BE2C (cell line): ENCODE data around the gene TFDP3. TPM values are rescaled to one million over a fixed set of nuclear protein-coding genes. Genes with fewer than 3 reads are reported as not detected.

ENCODE experiments used
- DNase-seq: peaks from one replicate; pipeline ENCODE4 v3.0.0-alpha.2; 2020
- H3K27me3 ChIP-seq: fragments of 250-450 bp; sonication (Bioruptor Pico); 2 replicates; pipeline ENCODE4 v1.5.1; 2020; ENCODE audit warnings: mild to moderate bottlenecking
- H3K36me3 ChIP-seq: fragments of 250-450 bp; sonication (Bioruptor Pico); 2 replicates; pipeline ENCODE4 v1.5.1; 2020; ENCODE audit warnings: mild to moderate bottlenecking
- H3K4me1 ChIP-seq: fragments of 250-450 bp; sonication (Bioruptor Pico); 2 replicates; pipeline ENCODE4 v1.5.1; 2020
- H3K4me3 ChIP-seq: 2 replicates; pipeline ENCODE4 v1.5.1; 2011; ENCODE audit warnings: low read depth, low read length
- H3K9me3 ChIP-seq: fragments of 250-450 bp; sonication (Bioruptor Pico); 2 replicates; pipeline ENCODE4 v1.5.1; 2020
- CTCF ChIP-seq: IDR thresholded peaks from 2 replicates; pipeline ENCODE4 v1.5.1; 2012; ENCODE audit warnings: mild to moderate bottlenecking, low read depth, low read length
- polyA plus RNA-seq: library from polyadenylated mRNA; unstranded; fragments of >200 nt; gene quantifications from one replicate; pipeline ENCODE4 v1.2.1, GENCODE V29; 2012; ENCODE audit warnings: low read depth, missing spikeins; ENCODE audit not compliant: insufficient read length, insufficient read depth

TFDP3 gene
- not detected for polyA plus RNA-seq

- H3K4me3 ChIP-seq: no peak within 1 kb of the TSS
- no peak for DNase-seq
- no peaks in the 10 kb centered on the region for H3K4me1 ChIP-seq
- no peaks in the 10 kb centered on the region for H3K9me3 ChIP-seq
- H3K36me3 ChIP-seq: no peaks in the 10 kb centered on the region
- H3K27me3 ChIP-seq: no peaks in the 10 kb centered on the region
- no peak for TF ChIP-seq CTCF
Measured at GRCh38 chrX:133218329-133218728, at the start of gene TFDP3. Gene TFDP3 (minus strand): TSS chrX:133218354. CDS start chrX:133218259, 95 bp downstream.

- Histone ChIP-seq H3K36me3 (no peaks in the 10 kb centered on the region), H3K4me3 (no peak overlapping the region), H3K4me1 (no peaks in the 10 kb centered on the region), H3K27me3 (no peaks in the 10 kb centered on the region), H3K9me3 (no peaks in the 10 kb centered on the region)
- DNase-seq: no peak
- no peak for TF ChIP-seq CTCF
Measured at GRCh38 chrX:133267621-133268020, 49.5 kb upstream of the TFDP3 start.

- TF ChIP-seq CTCF: no peak
- Histone ChIP-seq H3K4me1 (no peaks in the 10 kb centered on the region), H3K9me3 (no peaks in the 10 kb centered on the region), H3K36me3 (no peaks in the 10 kb centered on the region), H3K4me3 (no peak overlapping the region), H3K27me3 (no peaks in the 10 kb centered on the region)
- no peak for DNase-seq
Measured at GRCh38 chrX:133265331-133265730, 47.2 kb upstream of the TFDP3 start.

GRCh38 chrX:133258481-133258880 lies 40.3 kb upstream of the TFDP3 start:
- no peak overlapping the region for H3K4me3 ChIP-seq
- DNase-seq: no peak
- H3K36me3 ChIP-seq: no peaks in the 10 kb centered on the region
- H3K4me1 ChIP-seq: no peaks in the 10 kb centered on the region
- no peaks in the 10 kb centered on the region for H3K9me3 ChIP-seq
- H3K27me3 ChIP-seq: no peaks in the 10 kb centered on the region
- TF ChIP-seq CTCF: no peak

- Histone ChIP-seq H3K4me1 (no peaks in the 10 kb centered on the region), H3K9me3 (no peaks in the 10 kb centered on the region), H3K4me3 (no peak overlapping the region), H3K36me3 (no peaks in the 10 kb centered on the region), H3K27me3 (no peaks in the 10 kb centered on the region)
- no peak for DNase-seq
- TF ChIP-seq CTCF: no peak
Measured at GRCh38 chrX:133254666-133255065, 36.5 kb upstream of the TFDP3 start.

- no peak for TF ChIP-seq CTCF
- no peaks in the 10 kb centered on the region for H3K27me3 ChIP-seq
- no peak for DNase-seq
- no peak overlapping the region for H3K4me3 ChIP-seq
- no peaks in the 10 kb centered on the region for H3K36me3 ChIP-seq
- no peaks in the 10 kb centered on the region for H3K4me1 ChIP-seq
- H3K9me3 ChIP-seq: no peaks in the 10 kb centered on the region
Measured at GRCh38 chrX:133251204-133251603, 33.0 kb upstream of the TFDP3 start.
